Common myeloid progenitor, CD34-positive (primary cell): ENCODE results near the gene ADSS1.

Experiments
- CTCF ChIA-PET: fragments of 350-600 bp; sonication (Branson Sonifier 250); formaldehyde crosslinking; loops from one replicate; lab custom pipeline; 2021; ENCODE audit warnings: antibody characterized with exemption; lab: Charles Lee
- POLR2A ChIA-PET: fragments of 350-600 bp; sonication (Branson Sonifier 250); formaldehyde crosslinking; loops from one replicate; lab custom pipeline; 2021; ENCODE audit warnings: antibody characterized with exemption; lab: Charles Lee
- DNase-seq, 3 donors: peaks; one replicate each; pipeline versions ENCODE4 v3.0.0 to v3.0.0-alpha.2; 2013
- H3K27ac ChIP-seq, 2 experiments: 1 replicate in 1 of 2; 2 replicates in 1 of 2; pipeline ENCODE4 v1.7.0; 2013; ENCODE audit warnings: inconsistent platforms in 2 of 2, low read length in 2 of 2, mild to moderate bottlenecking in 2 of 2, low read depth in 1 of 2, moderate library complexity in 1 of 2; ENCODE audit not compliant: severe bottlenecking in 2 of 2, insufficient read depth in 1 of 2, poor library complexity in 1 of 2
- H3K27me3 ChIP-seq, 5 experiments: replicated peaks in 2 of 5; 1 replicate in 3 of 5; 2 replicates in 2 of 5; pipeline versions ENCODE4 v1.6.1 to v1.7.0; 2013; ENCODE audit warnings: low read length in 4 of 5, mild to moderate bottlenecking in 2 of 5, moderate library complexity in 2 of 5, inconsistent platforms in 1 of 5; ENCODE audit not compliant: insufficient read depth in 5 of 5, control insufficient read depth in 4 of 5
- H3K36me3 ChIP-seq, 4 experiments: 1 replicate in 2 of 4; 2 replicates in 2 of 4; pipeline versions ENCODE4 v1.6.1 to v1.7.0; 2013; ENCODE audit warnings: low read length in 3 of 4, control low read depth in 1 of 4, mild to moderate bottlenecking in 1 of 4; ENCODE audit not compliant: control insufficient read depth in 4 of 4, insufficient read depth in 4 of 4
- H3K4me1 ChIP-seq, 4 experiments: 1 replicate in 3 of 4; 2 replicates in 1 of 4; pipeline versions ENCODE4 v1.6.1 to v1.7.1; 2013; ENCODE audit warnings: low read length in 3 of 4, mild to moderate bottlenecking in 3 of 4, control low read depth in 1 of 4, inconsistent platforms in 1 of 4, moderate library complexity in 1 of 4; ENCODE audit not compliant: control insufficient read depth in 4 of 4, insufficient read depth in 4 of 4; ENCODE audit errors: control extremely low read depth in 1 of 4
- H3K4me3 ChIP-seq, 7 experiments: 1 replicate in 4 of 7; 2 replicates in 3 of 7; pipeline versions ENCODE4 v1.5.1 to v1.7.0; 2013; ENCODE audit warnings: mild to moderate bottlenecking in 7 of 7, low read length in 6 of 7, moderate library complexity in 6 of 7, inconsistent platforms in 2 of 7, low read depth in 2 of 7, control low read depth in 1 of 7; ENCODE audit not compliant: insufficient read depth in 4 of 7, control insufficient read depth in 1 of 7; ENCODE audit errors: extremely low read depth in 1 of 7
- H3K9me3 ChIP-seq, 5 experiments: 1 replicate in 4 of 5; 2 replicates in 1 of 5; pipeline versions ENCODE4 v1.6.1 to v1.7.1; 2013; ENCODE audit warnings: low read length in 4 of 5, mild to moderate bottlenecking in 2 of 5, inconsistent platforms in 1 of 5, low read depth in 1 of 5, moderate library complexity in 1 of 5; ENCODE audit not compliant: control insufficient read depth in 4 of 5, insufficient read depth in 2 of 5; ENCODE audit errors: control extremely low read depth in 1 of 5
- WGBS: methylation state at CpG from one replicate; pipeline ENCODE4 v1.1.5; 2013; ENCODE audit not compliant: insufficient coverage; 5-methylcytosine and 5-hydroxymethylcytosine counted together

ADSS1 gene

GRCh38 chr14:104782086-104782807 lies 58.2 kb downstream of the ADSS1 start:
- Histone ChIP-seq H3K4me3 (no peak overlapping the region), H3K27ac (no peak overlapping the region), H3K36me3 (peaks cover 0 to 48% (median 21%) of the 10 kb centered on the region in 4 experiments), H3K27me3 (no peaks in the 10 kb centered on the region), H3K9me3 (no peaks in the 10 kb centered on the region), H3K4me1 (peaks cover 0 to 32% (median 16%) of the 10 kb centered on the region in 4 experiments)
- POLR2A ChIA-PET: no interaction called here
- CTCF ChIA-PET: interaction anchor here (4.0 kb wide), 1 partner anchor 12 kb away, joined by 23 read pairs; no protein-coding TSS in a partner anchor
- DNase-seq: no peak
- WGBS: 94% methylated on average over 18 of the region's 28 CpGs

- no peaks in the 10 kb centered on the region for H3K9me3 ChIP-seq
- H3K27me3 ChIP-seq: no peaks in the 10 kb centered on the region
- no peak overlapping the region for H3K27ac ChIP-seq
- ChIA-PET POLR2A (no interaction called here), CTCF (interaction anchor here (4.0 kb wide), 1 partner anchor 12 kb away, joined by 23 read pairs; no protein-coding TSS in a partner anchor)
- H3K4me1 ChIP-seq: peaks cover 0 to 37% (median 21%) of the 10 kb centered on the region in 4 experiments
- no peak overlapping the region for H3K4me3 ChIP-seq
- H3K36me3 ChIP-seq: peaks cover 0 to 49% (median 20%) of the 10 kb centered on the region in 4 experiments
- 86% methylated on average over 12 of the region's 13 CpGs for WGBS
- no peak for DNase-seq
Observed at GRCh38 chr14:104782808-104783139, 58.7 kb downstream of the ADSS1 start.

DNA sequence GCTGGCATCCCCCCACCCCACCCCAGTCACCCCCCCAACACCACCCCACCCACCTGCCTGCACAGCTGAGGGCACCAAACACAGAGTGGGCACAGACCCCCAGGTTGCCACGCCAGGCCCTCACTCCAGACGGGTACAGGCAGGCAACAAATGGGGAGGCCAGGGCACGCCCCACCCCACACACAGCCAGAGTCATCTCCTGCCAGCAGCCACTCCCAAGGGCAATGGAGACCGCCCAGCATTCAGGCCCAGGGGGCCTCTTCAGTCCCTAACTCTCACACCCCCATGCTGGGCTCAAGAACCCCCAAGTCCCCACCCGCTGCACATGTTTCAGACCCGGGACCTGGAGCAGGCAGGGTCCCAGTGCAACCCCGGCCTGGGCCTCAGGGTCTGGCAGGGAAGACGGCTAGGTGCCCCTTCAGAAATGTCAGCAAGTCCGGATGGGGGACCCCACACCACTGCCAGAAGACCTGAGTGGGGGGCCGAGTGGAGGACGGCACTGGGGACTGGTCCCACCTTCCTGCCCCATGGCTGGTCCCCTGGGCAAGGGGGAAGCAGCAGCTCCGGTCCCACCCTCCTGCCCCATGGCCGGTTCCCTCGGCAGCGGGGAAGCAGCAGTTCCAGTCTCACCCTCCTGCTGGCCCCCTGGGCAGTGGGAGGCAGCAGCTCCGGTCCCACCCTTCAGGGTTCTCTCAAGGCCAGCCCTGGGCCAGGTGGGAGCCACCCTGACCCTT lies 59.6 kb downstream of the ADSS1 start:
- WGBS: 96% methylated on average over 13 of the region's 16 CpGs
- no peaks in the 10 kb centered on the region for H3K27me3 ChIP-seq
- H3K4me1 ChIP-seq: peaks cover 0 to 46% (median 30%) of the 10 kb centered on the region in 4 experiments
- no peak overlapping the region for H3K4me3 ChIP-seq
- POLR2A ChIA-PET: no interaction called here
- no peak for DNase-seq
- H3K27ac ChIP-seq: no peak overlapping the region
- CTCF ChIA-PET: interaction anchor here (1.2 kb wide), 1 partner anchor 17 kb away, joined by 4 read pairs; no protein-coding TSS in a partner anchor
- no peaks in the 10 kb centered on the region for H3K9me3 ChIP-seq
- H3K36me3 ChIP-seq: peaks cover 0 to 53% (median 17%) of the 10 kb centered on the region in 4 experiments

DNA sequence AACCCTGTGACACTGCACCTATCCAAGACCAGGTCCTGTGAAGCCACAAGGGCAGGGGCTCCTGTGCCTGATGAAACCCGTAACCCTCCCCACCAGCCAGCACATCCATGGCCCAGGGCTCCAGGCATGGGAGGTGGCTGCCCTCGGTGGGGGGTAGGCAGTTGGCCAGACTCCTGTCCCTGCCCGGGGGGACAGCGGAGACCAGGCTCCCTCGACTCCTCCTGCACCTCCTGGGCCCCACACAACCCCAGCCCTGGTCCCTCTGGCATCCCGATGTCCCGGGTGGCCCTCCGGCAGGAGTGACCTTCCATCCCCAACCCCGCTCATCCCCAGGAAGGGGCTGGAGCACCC lies 60.2 kb downstream of the ADSS1 start:
- ChIA-PET POLR2A (no interaction called here), CTCF (interaction anchor here (1.0 to 1.2 kb wide), 2 partner anchors 18 to 42 kb away, joined by 4 read pairs; no protein-coding TSS in a partner anchor)
- Histone ChIP-seq H3K27me3 (no peaks in the 10 kb centered on the region), H3K9me3 (no peaks in the 10 kb centered on the region), H3K27ac (no peak overlapping the region), H3K4me1 (peaks cover 0 to 52% (median 32%) of the 10 kb centered on the region in 4 experiments), H3K36me3 (peaks cover 0 to 53% (median 15%) of the 10 kb centered on the region in 4 experiments), H3K4me3 (no peak overlapping the region)
- DNase-seq: no peak
- WGBS: 98% methylated on average over 6 of the region's 9 CpGs

DNA sequence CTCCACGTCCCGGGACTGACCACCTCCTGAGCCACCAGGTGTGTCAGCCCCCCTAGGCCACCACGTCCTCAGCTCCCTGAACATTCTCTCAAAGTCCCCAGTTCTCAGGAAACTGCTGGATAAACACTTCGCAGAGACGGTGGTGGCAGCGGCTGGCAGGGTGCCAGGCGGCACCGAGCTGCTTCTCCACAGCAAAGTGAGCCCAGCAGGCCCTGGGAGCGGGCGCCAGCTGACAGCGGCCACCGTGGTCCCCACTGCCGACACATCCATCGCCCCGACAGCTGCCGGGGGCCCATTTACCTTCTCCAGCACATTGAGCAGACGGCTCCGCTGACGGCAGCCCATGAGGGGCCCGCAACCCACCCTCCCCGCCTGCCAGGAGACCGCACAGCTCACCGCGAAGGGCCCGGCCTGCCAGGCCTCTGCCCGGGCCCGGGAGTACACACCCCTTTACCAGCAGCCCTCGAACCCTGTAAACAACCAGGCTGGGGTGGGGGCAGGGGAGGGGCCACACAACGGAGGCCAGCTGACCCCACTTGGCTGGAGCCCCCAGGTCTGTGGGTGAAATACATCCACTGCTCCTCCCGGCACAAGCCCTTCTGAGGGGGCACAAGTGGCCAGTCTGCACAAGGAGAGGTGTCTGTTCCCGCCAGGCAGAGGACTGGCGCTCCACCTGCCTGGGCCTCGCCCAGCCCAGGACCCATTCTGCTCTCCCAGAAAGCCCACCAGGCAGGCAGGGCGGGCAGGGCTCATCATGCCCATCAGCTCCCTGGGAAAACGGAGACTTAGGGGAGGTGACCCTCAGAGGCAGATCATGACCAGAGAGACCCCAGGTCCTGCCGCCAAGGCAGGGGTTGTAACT lies 61.0 kb downstream of the ADSS1 start:
- H3K4me3 ChIP-seq: no peak overlapping the region

DNA sequence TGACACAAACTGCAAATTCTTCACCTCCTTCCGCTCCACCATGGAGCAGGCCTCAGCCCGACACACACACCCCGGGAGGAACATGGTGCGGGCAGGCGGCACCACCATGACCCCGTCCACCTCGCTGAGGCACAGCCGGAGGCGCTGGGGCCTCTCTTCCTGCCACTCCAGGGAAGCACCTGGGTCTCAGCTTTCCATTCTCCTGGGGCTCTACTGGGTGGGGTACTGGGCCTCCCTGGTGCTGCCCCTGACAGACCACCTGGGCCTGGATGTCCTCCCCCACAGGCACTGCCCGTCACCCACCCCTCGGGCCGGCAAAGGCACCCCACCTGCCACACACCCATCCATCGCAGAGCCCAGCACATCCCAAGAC lies 61.7 kb downstream of the ADSS1 start:
- no peak for DNase-seq
- Histone ChIP-seq H3K9me3 (no peaks in the 10 kb centered on the region), H3K27me3 (no peaks in the 10 kb centered on the region), H3K4me3 (no peak overlapping the region), H3K36me3 (peaks cover 0 to 60% (median 15%) of the 10 kb centered on the region in 4 experiments), H3K4me1 (peaks cover 0 to 53% (median 32%) of the 10 kb centered on the region in 4 experiments), H3K27ac (no peak overlapping the region)
- ChIA-PET POLR2A (no interaction called here), CTCF (interaction anchor here (1.0 to 1.3 kb wide), 3 partner anchors 11 to 40 kb away, joined by 4 to 5 read pairs (median 4); no protein-coding TSS in a partner anchor)
- 70% methylated on average over 10 of the region's 13 CpGs for WGBS

More for the DNA sequence above, 61.0 kb downstream of the ADSS1 start:
- H3K27me3 ChIP-seq: no peaks in the 10 kb centered on the region
- POLR2A ChIA-PET: no interaction called here
- H3K4me1 ChIP-seq: peaks cover 0 to 53% (median 32%) of the 10 kb centered on the region in 4 experiments
- peaks cover 0 to 57% (median 16%) of the 10 kb centered on the region in 4 experiments for H3K36me3 ChIP-seq
- DNase-seq: peak in 2 of 3 donors; percentile 53 to 66
- CTCF ChIA-PET: interaction anchor here (1.0 to 1.3 kb wide), 5 partner anchors 12 to 42 kb away, joined by 4 to 5 read pairs (median 4); no protein-coding TSS in a partner anchor
- WGBS: 70% methylated on average over 28 of the region's 36 CpGs
- no peaks in the 10 kb centered on the region for H3K9me3 ChIP-seq
- no peak overlapping the region for H3K27ac ChIP-seq
